GM23248 (cell line): Measurements from ENCODE around the gene SLC44A5.
"Not testable (repeated sequence)": the region's sequence is repeated elsewhere in the genome, so short reads cannot be mapped to it uniquely, and the experiment has no call there.

Source experiments
- EZH2 ChIP-seq: fragments of 200-600 bp; sonication (generic); IDR thresholded peaks from 2 replicates; pipeline ENCODE4 v1.6.1; 2018; ENCODE audit warnings: antibody characterized with exemption, mild to moderate bottlenecking; ENCODE audit not compliant: insufficient read depth, poor library complexity, severe bottlenecking
- EZH2phosphoT487 ChIP-seq: fragments of 200-600 bp; sonication (generic); IDR thresholded peaks from 2 replicates; pipeline ENCODE4 v1.6.1; 2018; ENCODE audit warnings: antibody characterized with exemption, moderate library complexity, mild to moderate bottlenecking, low read depth; ENCODE audit not compliant: insufficient read depth

GRCh38 chr1:75354267-75354666, 256.6 kb downstream of the SLC44A5 start:
- TF ChIP-seq EZH2phosphoT487, EZH2: not testable (repeated sequence)
